Anterior cingulate cortex (tissue), 58 donors: ENCODE results near the gene JAKMIP1.

Experiments used
- DNase-seq, 58 donors: peaks; one replicate each; lab custom pipeline; 2025; lab: John Stamatoyannopoulos, UW

Gene JAKMIP1

DNA sequence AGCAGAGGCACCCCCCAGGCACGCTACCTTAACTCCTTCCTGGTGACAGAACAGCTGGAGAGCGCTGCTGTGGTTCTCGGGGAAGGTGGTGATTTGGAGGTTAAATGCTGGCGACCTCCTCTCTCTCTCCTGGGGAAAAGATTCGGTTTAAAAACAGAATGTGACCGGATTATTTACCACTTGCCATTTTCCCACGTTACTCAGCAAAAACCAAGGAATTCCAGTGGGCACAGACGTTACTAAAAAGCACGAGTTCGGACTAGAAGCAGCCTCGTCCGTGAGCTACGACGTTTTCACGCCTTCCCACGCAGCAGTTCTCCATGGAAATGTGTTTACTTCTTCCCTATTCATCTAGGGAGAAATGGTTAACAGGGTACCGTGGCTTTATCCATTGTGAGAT lies 149.8 kb downstream of the JAKMIP1 start:
- DNase-seq, result peak in 6 of 58 donors; percentile 10 to 55 (median 22)

DNA sequence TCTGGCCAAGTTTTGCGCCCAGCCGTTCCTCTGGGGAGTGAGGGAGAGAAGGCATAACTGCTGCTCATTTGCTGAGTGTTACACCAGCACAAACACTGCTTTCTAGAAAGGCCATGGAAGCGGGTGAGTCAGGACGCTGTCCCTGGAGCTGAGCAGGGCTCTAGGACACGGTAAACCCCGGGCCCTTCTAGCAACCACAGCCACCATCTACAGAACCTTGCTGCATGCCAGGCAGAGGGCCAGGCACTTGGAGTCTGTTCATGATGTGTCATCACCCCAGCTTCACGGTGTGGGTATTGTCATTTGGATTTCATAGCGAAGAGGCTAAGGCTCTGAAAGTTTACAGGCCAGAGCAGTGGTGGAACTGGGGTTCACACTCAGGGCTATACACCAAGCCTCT lies 150.4 kb downstream of the JAKMIP1 start:
- DNase-seq, result peak in 2 of 58 donors; percentile 12 to 33

GRCh38 chr4:6049278-6049677 lies 151.1 kb downstream of the JAKMIP1 start:
- no peak for DNase-seq

DNA sequence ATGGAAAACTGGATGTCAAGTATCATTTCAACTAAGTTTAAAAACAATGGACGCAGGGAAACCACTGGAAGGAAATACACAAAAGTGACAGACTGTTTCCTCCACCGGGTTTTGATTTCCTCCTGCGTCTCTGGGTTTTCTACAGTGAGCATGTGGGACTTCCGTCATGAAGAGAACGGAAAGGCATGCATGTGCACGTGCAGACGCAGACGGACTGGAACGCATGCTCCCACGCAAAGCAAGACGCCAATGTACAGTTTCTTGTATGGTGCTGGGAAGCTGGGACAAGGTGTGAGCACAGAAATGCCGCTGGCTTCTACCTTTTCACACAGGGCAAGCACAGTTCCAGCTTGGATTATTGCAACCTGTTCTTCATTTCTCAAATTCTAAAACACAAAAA lies 151.8 kb downstream of the JAKMIP1 start:
- no peak for DNase-seq

DNA sequence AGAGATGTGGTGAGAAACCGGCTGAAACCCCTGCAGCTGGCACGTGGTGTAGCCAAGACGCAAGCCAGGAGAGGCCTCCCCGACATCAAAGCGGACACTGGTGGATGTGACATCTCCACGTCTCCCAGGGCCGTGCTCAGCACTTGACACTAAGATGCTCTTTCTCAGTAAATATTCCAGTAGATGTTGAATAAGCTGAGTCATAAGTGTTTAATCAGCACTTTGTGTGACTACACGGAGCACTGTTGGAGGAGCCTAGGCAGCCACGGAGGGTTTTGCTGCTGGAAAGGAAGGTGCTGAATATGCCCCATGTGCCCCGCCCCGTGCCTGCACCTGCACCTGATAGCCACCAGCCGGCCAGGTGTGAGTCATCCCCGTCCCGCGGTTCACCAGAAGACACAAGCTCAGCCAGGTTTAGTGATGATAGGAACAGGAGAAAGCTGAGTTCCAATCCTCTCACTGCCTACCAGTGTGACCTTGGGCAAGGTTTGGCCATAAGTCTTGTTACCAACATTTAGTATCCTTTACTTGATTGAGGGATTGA lies 153.1 kb downstream of the JAKMIP1 start:
- DNase-seq, result no peak

GRCh38 chr4:6046526-6047129 lies 153.7 kb downstream of the JAKMIP1 start:
- no peak for DNase-seq

- DNase-seq, result no peak
Measured at GRCh38 chr4:6044805-6045204, 155.5 kb downstream of the JAKMIP1 start.

DNA sequence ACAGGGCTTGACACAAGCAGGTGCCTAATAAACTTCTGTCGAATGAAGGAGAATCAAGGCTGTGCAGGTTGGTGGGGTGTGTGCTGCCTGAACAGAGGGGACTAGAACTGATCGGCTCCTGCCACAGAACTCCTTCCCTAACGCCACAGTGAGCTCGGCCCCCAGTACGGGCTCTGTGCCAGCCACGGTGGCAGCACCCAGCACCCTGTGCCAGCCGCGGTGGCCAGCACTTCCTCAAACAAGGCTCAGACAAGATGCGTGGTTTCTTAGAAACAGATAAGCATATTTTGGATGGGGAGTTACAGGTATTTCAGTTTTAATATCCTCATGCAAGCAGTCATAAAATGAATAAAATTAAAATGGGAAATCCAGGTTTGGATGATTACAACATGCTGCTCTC lies 156.1 kb downstream of the JAKMIP1 start:
- no peak for DNase-seq

DNA sequence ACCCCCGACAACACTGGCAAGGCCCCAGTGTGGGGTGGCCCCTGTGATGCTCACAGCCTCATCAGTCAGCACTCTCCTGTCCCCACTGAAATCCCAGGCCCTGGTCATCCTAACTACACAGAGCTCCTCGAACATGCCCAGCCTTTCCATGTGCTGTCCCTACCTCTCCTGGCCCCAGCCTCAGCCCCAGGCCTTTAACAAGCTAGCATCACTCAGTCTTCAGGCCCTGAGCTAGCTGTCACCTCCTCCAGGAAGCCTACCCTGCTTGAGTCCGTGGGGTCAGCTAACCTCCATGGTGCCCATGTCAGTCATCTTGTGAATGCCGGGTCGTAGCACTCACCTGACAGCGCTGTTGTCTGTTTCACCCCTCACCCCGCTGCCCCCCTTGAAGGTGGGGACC lies 156.5 kb downstream of the JAKMIP1 start:
- no peak for DNase-seq

DNA sequence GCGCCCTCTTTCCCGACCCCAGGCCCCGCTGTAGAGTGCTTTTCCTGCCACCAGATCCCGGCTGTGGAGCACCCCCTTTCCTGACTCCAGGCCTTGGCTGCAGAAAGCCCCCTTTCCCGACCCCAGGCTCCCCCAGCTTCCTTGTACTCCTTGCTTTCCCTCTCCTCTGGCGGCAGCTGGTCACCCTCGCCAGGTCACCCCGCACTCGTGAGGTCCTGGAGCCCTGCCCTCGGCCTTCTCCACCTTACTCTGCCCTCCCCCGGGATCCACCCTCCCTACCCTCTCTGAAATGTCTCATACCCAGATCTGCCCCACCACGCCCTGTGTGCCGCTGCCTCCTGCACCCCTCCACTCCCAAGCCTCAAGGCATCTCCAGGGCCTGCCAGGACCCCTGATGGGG lies 157.2 kb downstream of the JAKMIP1 start:
- DNase-seq, result no peak

DNA sequence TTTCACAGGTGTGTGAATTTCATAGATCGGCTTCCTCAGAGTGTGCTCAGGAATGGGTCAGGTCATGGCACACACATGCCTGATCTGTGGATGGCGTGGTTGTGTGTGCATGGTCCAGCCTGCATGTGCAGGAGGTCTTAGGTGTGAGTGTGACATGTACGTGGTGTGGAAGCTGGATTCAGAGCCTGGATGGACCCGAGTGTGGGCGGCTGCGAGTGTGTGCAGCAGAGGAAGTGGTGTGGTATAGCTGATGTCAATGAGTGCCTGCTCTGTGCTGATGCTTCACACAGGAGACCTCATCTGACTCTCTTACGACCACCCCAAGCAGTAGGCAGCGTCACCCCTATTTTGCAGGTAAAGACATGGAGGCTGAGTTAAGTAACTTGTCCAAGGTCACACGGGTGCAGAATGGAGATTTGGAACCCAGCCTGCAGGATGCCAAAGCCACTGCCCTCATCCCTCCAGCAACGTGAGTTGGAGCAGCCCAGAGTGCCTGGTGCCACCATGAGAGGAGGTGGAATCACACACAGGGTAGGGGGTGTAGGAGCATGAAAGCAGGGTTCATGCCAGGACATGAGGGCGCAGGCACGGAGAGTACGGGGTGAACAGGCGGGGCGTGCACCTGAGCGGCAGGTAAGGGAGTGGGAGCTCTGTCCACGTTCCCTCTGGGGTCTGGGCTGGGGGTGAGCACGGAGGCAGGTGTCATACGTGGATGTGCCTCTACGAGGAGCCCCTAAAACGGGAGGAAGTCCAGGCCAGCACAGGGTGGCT lies 157.9 kb downstream of the JAKMIP1 start:
- no peak for DNase-seq

GRCh38 chr4:6041800-6042199 lies 158.5 kb downstream of the JAKMIP1 start:
- no peak for DNase-seq

GRCh38 chr4:6038711-6039110 lies 161.6 kb downstream of the JAKMIP1 start:
- no peak for DNase-seq

- no peak for DNase-seq
Measured at GRCh38 chr4:6035786-6036185, 164.6 kb downstream of the JAKMIP1 start.

DNA sequence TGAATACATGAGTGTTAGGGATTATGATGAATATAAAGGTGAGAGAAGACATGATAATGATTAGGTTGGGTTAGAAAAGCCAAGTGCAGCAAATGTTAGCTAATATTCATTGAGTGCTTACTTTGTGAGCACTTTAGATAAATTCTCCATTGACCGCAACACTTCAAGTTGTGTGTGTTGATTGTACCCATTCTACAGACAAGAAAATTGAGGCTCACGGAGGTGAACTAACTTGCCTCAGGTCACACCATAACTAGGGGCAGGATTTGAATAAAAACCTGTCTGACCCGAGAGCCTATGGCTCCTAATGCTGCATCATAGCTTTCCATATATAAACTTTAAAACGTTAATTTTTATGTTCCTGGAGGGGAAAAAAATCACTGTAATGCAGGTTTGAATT lies 167.0 kb downstream of the JAKMIP1 start:
- DNase-seq, result no peak

- DNase-seq, result peak in 43 of 58 donors; percentile 11 to 83 (median 49)
Measured at GRCh38 chr4:6032249-6033244, 167.8 kb downstream of the JAKMIP1 start.

DNA sequence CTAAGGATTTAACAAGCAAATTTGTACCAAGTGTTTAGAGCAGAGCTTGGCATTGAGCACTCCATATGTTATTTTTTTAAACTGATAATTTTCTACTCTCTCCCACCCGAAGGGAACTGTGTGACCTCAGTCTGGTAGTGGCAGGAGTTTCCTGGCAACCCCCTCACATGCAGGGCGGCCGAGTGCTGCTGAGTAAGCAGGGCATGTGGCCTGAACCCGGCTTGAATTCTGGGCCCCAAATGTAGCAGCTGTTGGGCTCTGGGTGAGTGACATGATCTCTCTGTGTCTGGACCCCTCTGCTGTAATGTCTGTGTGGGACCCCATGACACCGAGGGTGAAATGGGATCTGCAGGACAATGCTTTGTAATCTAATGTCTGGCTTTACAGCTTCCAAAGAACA lies 168.5 kb downstream of the JAKMIP1 start:
- peak in 2 of 58 donors; percentile 11 to 29 for DNase-seq

DNA sequence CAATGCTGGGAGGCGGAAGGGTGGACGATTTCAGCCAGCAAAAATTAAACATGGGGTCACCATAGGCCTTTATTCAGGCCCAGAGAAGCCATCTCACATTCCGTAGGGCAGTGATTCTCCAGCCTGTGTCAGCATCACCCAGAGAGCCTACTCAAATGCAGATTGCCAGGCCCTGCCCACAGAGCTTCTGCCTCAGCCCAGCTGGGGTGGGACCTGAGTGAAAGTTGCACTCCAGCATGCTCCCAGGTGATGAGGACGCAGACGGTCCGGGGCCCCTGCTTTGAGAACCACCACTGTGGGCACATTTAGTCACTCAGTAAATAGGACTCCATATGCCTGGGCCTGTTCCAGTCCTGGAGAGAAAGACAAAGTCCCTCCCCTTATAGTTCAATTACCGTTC lies 169.7 kb downstream of the JAKMIP1 start:
- no peak for DNase-seq

- DNase-seq, result no peak
Measured at GRCh38 chr4:6029254-6029653, 171.1 kb downstream of the JAKMIP1 start.

GRCh38 chr4:6028168-6028567 lies 172.2 kb downstream of the JAKMIP1 start:
- DNase-seq, result no peak

- no peak for DNase-seq
Measured at GRCh38 chr4:6027392-6027791, 173.0 kb downstream of the JAKMIP1 start.
